Putamen (tissue), 1 donor: ENCODE data around the gene SLC13A2.

Experiments
- DNase-seq: peaks from one replicate; pipeline ENCODE4 v3.0.0-alpha.2; 2016; ENCODE audit warnings: low spot score

The SLC13A2 gene

GRCh38 chr17:28536532-28537218, 63.2 kb downstream of the SLC13A2 start:
- no peak for DNase-seq

GRCh38 chr17:28537219-28537610, 63.8 kb downstream of the SLC13A2 start:
- DNase-seq = no peak

- no peak for DNase-seq
Measured at GRCh38 chr17:28538296-28538895, 65.0 kb downstream of the SLC13A2 start.

GRCh38 chr17:28540231-28540630, 66.8 kb downstream of the SLC13A2 start:
- DNase-seq = no peak

GRCh38 chr17:28541439-28541838, 68.0 kb downstream of the SLC13A2 start:
- DNase-seq = no peak

- DNase-seq = no peak
Measured at GRCh38 chr17:28544402-28545140, 71.1 kb downstream of the SLC13A2 start.

- no peak for DNase-seq
Measured at GRCh38 chr17:28545141-28545503, 71.7 kb downstream of the SLC13A2 start.

GRCh38 chr17:28545787-28546415, 72.5 kb downstream of the SLC13A2 start:
- DNase-seq = no peak

- no peak for DNase-seq
Measured at GRCh38 chr17:28547096-28547622, 73.7 kb downstream of the SLC13A2 start.
